H9 (cell line): ENCODE measurements around the gene LIPC. TPM values are rescaled to one million over a fixed set of nuclear protein-coding genes. Genes with fewer than 3 reads are reported as not detected.

Experiments used
- DNase-seq: peaks from one replicate; pipeline ENCODE4 v3.0.0-alpha.2; 2017
- H2AFZ ChIP-seq: one replicate; pipeline ENCODE4 v1.6.1; 2013; ENCODE audit warnings: mild to moderate bottlenecking, low read length, control low read depth, moderate library complexity
- H2AK5ac ChIP-seq: 2 replicates; pipeline ENCODE4 v1.6.1; 2013; ENCODE audit warnings: low read length, control low read depth, mixed read lengths; ENCODE audit not compliant: insufficient read length
- H2BK120ac ChIP-seq: one replicate; pipeline ENCODE4 v1.6.1; 2013; ENCODE audit warnings: low read depth, mild to moderate bottlenecking, low read length, control low read depth, inconsistent platforms; ENCODE audit not compliant: poor library complexity, severe bottlenecking
- H2BK12ac ChIP-seq: 2 replicates; pipeline ENCODE4 v1.6.1; 2013; ENCODE audit warnings: low read length, control low read depth, mixed read lengths, low read depth; ENCODE audit not compliant: insufficient read length
- H2BK15ac ChIP-seq: 2 replicates; pipeline ENCODE4 v1.6.1; 2013; ENCODE audit warnings: low read depth, low read length, control low read depth
- H2BK20ac ChIP-seq: one replicate; pipeline ENCODE4 v1.6.1; 2013; ENCODE audit warnings: low read depth, mild to moderate bottlenecking, low read length, control low read depth, inconsistent platforms; ENCODE audit not compliant: poor library complexity, severe bottlenecking
- H2BK5ac ChIP-seq: 2 replicates; pipeline ENCODE4 v1.6.1; 2013; ENCODE audit warnings: low read length, control low read depth, mixed read lengths; ENCODE audit not compliant: insufficient read length
- H3K14ac ChIP-seq: 2 replicates; pipeline ENCODE4 v1.6.1; 2013; ENCODE audit warnings: low read length, control low read depth; ENCODE audit not compliant: insufficient read depth
- H3K18ac ChIP-seq: 2 replicates; pipeline ENCODE4 v1.6.1; 2013; ENCODE audit warnings: low read depth, mild to moderate bottlenecking, mixed read lengths, low read length, control low read depth; ENCODE audit not compliant: insufficient read length
- H3K23ac ChIP-seq: 2 replicates; pipeline ENCODE4 v1.6.1; 2013; ENCODE audit warnings: low read length, control low read depth, mixed read lengths, low read depth; ENCODE audit not compliant: insufficient read length
- H3K23me2 ChIP-seq: 2 replicates; pipeline ENCODE4 v1.6.1; 2013; ENCODE audit warnings: low read depth, mild to moderate bottlenecking, mixed read lengths, low read length, control low read depth; ENCODE audit not compliant: insufficient read length, poor library complexity, severe bottlenecking
- H3K27ac ChIP-seq: 2 replicates; pipeline ENCODE4 v1.5.1; 2013; ENCODE audit warnings: low read length, control low read depth, mixed read lengths, low read depth; ENCODE audit not compliant: insufficient read length
- H3K27me3 ChIP-seq: 2 replicates; pipeline ENCODE4 v1.6.1; 2013; ENCODE audit warnings: low read length, control low read depth, inconsistent platforms; ENCODE audit not compliant: insufficient read depth
- H3K4ac ChIP-seq: 2 replicates; pipeline ENCODE4 v1.6.1; 2013; ENCODE audit warnings: low read depth, mild to moderate bottlenecking, control low read depth, inconsistent platforms, low read length, moderate library complexity
- H3K4me1 ChIP-seq: 2 replicates; pipeline ENCODE4 v1.6.1; 2013; ENCODE audit warnings: low read length, control low read depth, inconsistent platforms; ENCODE audit not compliant: insufficient read depth
- H3K4me2 ChIP-seq: 2 replicates; pipeline ENCODE4 v1.6.1; 2013; ENCODE audit warnings: low read length, control low read depth, mixed read lengths; ENCODE audit not compliant: insufficient read length, insufficient read depth
- H3K56ac ChIP-seq: 2 replicates; pipeline ENCODE4 v1.6.1; 2013; ENCODE audit warnings: low read depth, mild to moderate bottlenecking, mixed read lengths, low read length, control low read depth; ENCODE audit not compliant: insufficient read length
- H3K79me1 ChIP-seq: 2 replicates; pipeline ENCODE4 v1.6.1; 2013; ENCODE audit warnings: low read depth, mild to moderate bottlenecking, moderate library complexity, low read length, control low read depth, inconsistent platforms; ENCODE audit not compliant: insufficient read depth, poor library complexity, severe bottlenecking
- H3K79me2 ChIP-seq: 2 replicates; pipeline ENCODE4 v1.6.1; 2013; ENCODE audit warnings: low read length, control low read depth, inconsistent platforms; ENCODE audit not compliant: insufficient read depth
- H3K9ac ChIP-seq: 2 replicates; pipeline ENCODE4 v1.6.1; 2013; ENCODE audit warnings: low read length, control low read depth, mixed read lengths; ENCODE audit not compliant: insufficient read length; ENCODE audit errors: extremely low read depth
- H3K9me3 ChIP-seq: one replicate; pipeline ENCODE4 v1.6.1; 2013; ENCODE audit warnings: low read depth, low read length, inconsistent platforms; ENCODE audit not compliant: control insufficient read depth
- H3T11ph ChIP-seq: one replicate; pipeline ENCODE4 v1.6.1; 2013; ENCODE audit warnings: mild to moderate bottlenecking, low read length, control low read depth, inconsistent platforms
- H4K20me1 ChIP-seq: one replicate; pipeline ENCODE4 v1.6.1; 2013; ENCODE audit not compliant: control insufficient read depth, insufficient read length, insufficient read depth
- H4K5ac ChIP-seq: 2 replicates; pipeline ENCODE4 v1.6.1; 2013; ENCODE audit warnings: low read depth, mild to moderate bottlenecking, mixed read lengths, low read length, control low read depth; ENCODE audit not compliant: insufficient read length
- H4K8ac ChIP-seq: replicated peaks from 2 replicates; pipeline ENCODE4 v1.6.1; 2013; ENCODE audit warnings: low read length, control low read depth, mixed read lengths, low read depth; ENCODE audit not compliant: insufficient read length
- H4K91ac ChIP-seq: 2 replicates; pipeline ENCODE4 v1.6.1; 2013; ENCODE audit warnings: low read depth, mild to moderate bottlenecking, moderate library complexity, mixed read lengths, low read length, control low read depth; ENCODE audit not compliant: insufficient read length
- H3K27ac Mint-ChIP-seq, 3 experiments: 2 replicates in 2 of 3; 3 replicates in 1 of 3; pipeline ENCODE4 v1.8.0; 2020 to 2021; ENCODE audit warnings: mixed read lengths in 3 of 3, mild to moderate bottlenecking in 1 of 3, moderate library complexity in 1 of 3
- H3K27me3 Mint-ChIP-seq: 2 replicates; pipeline ENCODE4 v1.8.0; 2021; ENCODE audit warnings: low read depth, mild to moderate bottlenecking, moderate library complexity, mixed read lengths
- H3K36me3 Mint-ChIP-seq, 3 experiments: 2 replicates in 2 of 3; 3 replicates in 1 of 3; pipeline ENCODE4 v1.8.0; 2020 to 2021; ENCODE audit warnings: low read depth in 3 of 3, mixed read lengths in 3 of 3; ENCODE audit not compliant: insufficient read depth in 1 of 3
- H3K4me1 Mint-ChIP-seq, 2 experiments: 2 replicates each; pipeline ENCODE4 v1.8.0; 2020; ENCODE audit warnings: mixed read lengths in 2 of 2
- H3K4me3 Mint-ChIP-seq, 2 experiments: 2 replicates in 1 of 2; 3 replicates in 1 of 2; pipeline ENCODE4 v1.8.0; 2020 to 2021; ENCODE audit warnings: mild to moderate bottlenecking in 2 of 2, mixed read lengths in 2 of 2, moderate library complexity in 1 of 2
- H3K9me3 Mint-ChIP-seq, 2 experiments: 2 replicates in 1 of 2; 3 replicates in 1 of 2; pipeline ENCODE4 v1.8.0; 2020; ENCODE audit warnings: mild to moderate bottlenecking in 2 of 2, mixed read lengths in 2 of 2, moderate library complexity in 1 of 2
- WGBS: extraction: QIAGEN DNeasy Blood & Tissue Kit; methylation state at CpG from one replicate; pipeline ENCODE4 v1.1.7; 2013; ENCODE audit warnings: missing lambda C conversion rate, low lambda C conversion rate, mixed read lengths; ENCODE audit not compliant: insufficient read length; ENCODE audit errors: extremely low coverage; 5-methylcytosine and 5-hydroxymethylcytosine counted together
- total RNA-seq: library from RNA; stranded (reverse); gene quantifications from 2 replicates; pipeline ENCODE4 v1.2.1, GENCODE V29; 2021
- TF ChIP-seq, protein P1 (sequence below): fragments of 200-600 bp; sonication (generic); conservative IDR thresholded peaks from 3 replicates; pipeline ENCODE4 v1.8.0; 2021; ENCODE audit warnings: antibody characterized with exemption, mild to moderate bottlenecking

LIPC gene
- total RNA-seq, 1 experiment from 2014 or later = not detected

- H2AK5ac ChIP-seq = no peak overlapping the region
- H4K8ac ChIP-seq = no peak overlapping the region
- no peaks in the 10 kb centered on the region for H3K23me2 ChIP-seq
- no peak overlapping the region for H4K5ac ChIP-seq
- no CpG with 5 or more reads among the region's 4 CpGs for WGBS
- peaks cover 2% of the 10 kb centered on the region for H3K27me3 Mint-ChIP-seq
- DNase-seq = no peak
- no peak overlapping the region for H2BK12ac ChIP-seq
- no peaks in the 10 kb centered on the region for H3K79me2 ChIP-seq
- no peaks in the 10 kb centered on the region for H3K36me3 Mint-ChIP-seq
- no peak overlapping the region for H3K56ac ChIP-seq
- H2BK120ac ChIP-seq = no peak overlapping the region
- H3K4me1 Mint-ChIP-seq = peaks cover 10 to 12% of the 10 kb centered on the region in 2 experiments
- no peak overlapping the region for H2BK5ac ChIP-seq
- no peaks in the 10 kb centered on the region; a peak in 1 of 5 replicates for H3K9me3 Mint-ChIP-seq
- H4K91ac ChIP-seq = no peak overlapping the region
- H2AFZ ChIP-seq = no peak overlapping the region
- H3K27ac Mint-ChIP-seq = no peak overlapping the region
- H3K79me1 ChIP-seq = no peaks in the 10 kb centered on the region
- H3T11ph ChIP-seq = no peak overlapping the region
- no peaks in the 10 kb centered on the region for H4K20me1 ChIP-seq
- H3K23ac ChIP-seq = no peak overlapping the region
- H3K27ac ChIP-seq = no peak overlapping the region
- H3K14ac ChIP-seq = no peak overlapping the region
- H2BK20ac ChIP-seq = no peak overlapping the region
- H3K18ac ChIP-seq = no peak overlapping the region
- H2BK15ac ChIP-seq = no peak overlapping the region
- no peaks in the 10 kb centered on the region for H3K9me3 ChIP-seq
- no peak overlapping the region for H3K4me2 ChIP-seq
- H3K4me3 Mint-ChIP-seq = no peak overlapping the region
- TF ChIP-seq, protein P1, sequence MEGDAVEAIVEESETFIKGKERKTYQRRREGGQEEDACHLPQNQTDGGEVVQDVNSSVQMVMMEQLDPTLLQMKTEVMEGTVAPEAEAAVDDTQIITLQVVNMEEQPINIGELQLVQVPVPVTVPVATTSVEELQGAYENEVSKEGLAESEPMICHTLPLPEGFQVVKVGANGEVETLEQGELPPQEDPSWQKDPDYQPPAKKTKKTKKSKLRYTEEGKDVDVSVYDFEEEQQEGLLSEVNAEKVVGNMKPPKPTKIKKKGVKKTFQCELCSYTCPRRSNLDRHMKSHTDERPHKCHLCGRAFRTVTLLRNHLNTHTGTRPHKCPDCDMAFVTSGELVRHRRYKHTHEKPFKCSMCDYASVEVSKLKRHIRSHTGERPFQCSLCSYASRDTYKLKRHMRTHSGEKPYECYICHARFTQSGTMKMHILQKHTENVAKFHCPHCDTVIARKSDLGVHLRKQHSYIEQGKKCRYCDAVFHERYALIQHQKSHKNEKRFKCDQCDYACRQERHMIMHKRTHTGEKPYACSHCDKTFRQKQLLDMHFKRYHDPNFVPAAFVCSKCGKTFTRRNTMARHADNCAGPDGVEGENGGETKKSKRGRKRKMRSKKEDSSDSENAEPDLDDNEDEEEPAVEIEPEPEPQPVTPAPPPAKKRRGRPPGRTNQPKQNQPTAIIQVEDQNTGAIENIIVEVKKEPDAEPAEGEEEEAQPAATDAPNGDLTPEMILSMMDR = no peak
- H3K4me1 ChIP-seq = no peaks in the 10 kb centered on the region
- no peak overlapping the region for H3K4ac ChIP-seq
- no peaks in the 10 kb centered on the region for H3K27me3 ChIP-seq
- H3K9ac ChIP-seq = no peak overlapping the region
These were observed 69.9 kb downstream of the LIPC start for GRCh38 chr15:58501636-58502188.
